Measurements from ENCODE around the gene MXI1.

Gene MXI1

DNA sequence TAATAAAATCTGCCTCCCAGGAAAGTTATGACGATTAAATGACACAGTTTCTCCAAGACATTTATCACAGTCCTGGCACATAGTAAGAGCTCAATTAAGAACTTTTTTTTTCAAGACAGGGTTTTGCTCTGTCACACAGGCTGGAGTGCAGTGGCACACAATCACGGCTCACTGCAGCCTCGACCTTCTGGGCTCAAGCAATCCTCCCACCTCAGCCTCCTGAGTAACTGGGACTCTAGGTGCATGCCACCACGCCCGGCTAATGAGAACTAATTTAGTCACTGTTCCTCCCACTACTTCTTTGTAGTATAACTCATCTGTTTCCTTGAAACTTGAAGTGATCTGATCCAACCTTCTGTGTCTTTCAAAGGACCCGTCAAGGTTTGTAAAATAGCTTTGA is 42.2 kb upstream of the MXI1 start:
- no peak overlapping the region for H3K27ac ChIP-seq (ENCODE audit: low read depth, low read length)
- H4K20me1 ChIP-seq (ENCODE audit: control insufficient read depth, insufficient read depth, low read depth, low read length): no peaks in the 10 kb centered on the region
- H3K4me2 ChIP-seq (ENCODE audit: low read length): no peak overlapping the region
- H3K4me1 ChIP-seq (ENCODE audit: control insufficient read depth, low read length): no peaks in the 10 kb centered on the region
- TF ChIP-seq, protein P1, sequence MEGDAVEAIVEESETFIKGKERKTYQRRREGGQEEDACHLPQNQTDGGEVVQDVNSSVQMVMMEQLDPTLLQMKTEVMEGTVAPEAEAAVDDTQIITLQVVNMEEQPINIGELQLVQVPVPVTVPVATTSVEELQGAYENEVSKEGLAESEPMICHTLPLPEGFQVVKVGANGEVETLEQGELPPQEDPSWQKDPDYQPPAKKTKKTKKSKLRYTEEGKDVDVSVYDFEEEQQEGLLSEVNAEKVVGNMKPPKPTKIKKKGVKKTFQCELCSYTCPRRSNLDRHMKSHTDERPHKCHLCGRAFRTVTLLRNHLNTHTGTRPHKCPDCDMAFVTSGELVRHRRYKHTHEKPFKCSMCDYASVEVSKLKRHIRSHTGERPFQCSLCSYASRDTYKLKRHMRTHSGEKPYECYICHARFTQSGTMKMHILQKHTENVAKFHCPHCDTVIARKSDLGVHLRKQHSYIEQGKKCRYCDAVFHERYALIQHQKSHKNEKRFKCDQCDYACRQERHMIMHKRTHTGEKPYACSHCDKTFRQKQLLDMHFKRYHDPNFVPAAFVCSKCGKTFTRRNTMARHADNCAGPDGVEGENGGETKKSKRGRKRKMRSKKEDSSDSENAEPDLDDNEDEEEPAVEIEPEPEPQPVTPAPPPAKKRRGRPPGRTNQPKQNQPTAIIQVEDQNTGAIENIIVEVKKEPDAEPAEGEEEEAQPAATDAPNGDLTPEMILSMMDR (IDR thresholded peaks at IDR 0.05; ENCODE audit: low read depth, low read length, poor library complexity, severe bottlenecking): no peak
- no peak for TF ChIP-seq EZH2phosphoT487 (IDR thresholded peaks at IDR 0.05; ENCODE audit: borderline replicate concordance, low read length)
- H3K27me3 ChIP-seq (ENCODE audit: control insufficient read depth, low read length): peaks cover 72% of the 10 kb centered on the region
- no peak overlapping the region for H3K4me3 ChIP-seq (ENCODE audit: low read length)
- H3K9me3 ChIP-seq (ENCODE audit: control insufficient read depth, insufficient read depth, low read length): peaks cover 5% of the 10 kb centered on the region; the same call in 1 of the 2 replicates
- no peaks in the 10 kb centered on the region for H3F3A ChIP-seq (ENCODE audit: control insufficient read depth, insufficient read depth)
- no peaks in the 10 kb centered on the region for H3K36me3 ChIP-seq (ENCODE audit: control insufficient read depth, low read length)
- H3K9me2 ChIP-seq (replicated peaks; ENCODE audit: control insufficient read depth, low read length): no peaks in the 10 kb centered on the region
- H3K79me2 ChIP-seq (ENCODE audit: control insufficient read depth, low read length): no peaks in the 10 kb centered on the region

DNA sequence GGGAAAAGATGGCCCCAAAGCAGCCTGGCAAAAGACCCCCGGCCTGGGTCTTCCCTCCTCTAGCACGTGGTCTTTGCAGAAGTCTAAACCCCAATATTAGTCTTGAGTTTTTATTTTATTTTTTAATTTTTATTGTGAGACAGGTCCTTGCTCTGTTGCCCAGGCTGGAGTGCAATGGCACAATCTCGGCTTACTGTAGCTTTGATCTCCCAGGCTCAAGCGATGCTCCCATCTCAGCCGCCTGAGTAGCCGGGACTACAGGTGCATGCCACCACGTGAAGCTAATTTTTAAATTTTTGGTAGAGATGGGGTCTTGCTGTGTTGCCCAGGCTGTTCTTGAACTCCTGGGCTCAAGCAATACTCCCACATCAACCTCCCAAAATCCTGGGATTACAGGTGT is 40.3 kb upstream of the MXI1 start:
- no peak overlapping the region for H3K27ac ChIP-seq (ENCODE audit: low read depth, low read length)
- H3K4me1 ChIP-seq (ENCODE audit: control insufficient read depth, low read length): no peaks in the 10 kb centered on the region
- H3K36me3 ChIP-seq (ENCODE audit: control insufficient read depth, low read length): no peaks in the 10 kb centered on the region
- H3K9me3 ChIP-seq (ENCODE audit: control insufficient read depth, insufficient read depth, low read length): no peaks in the 10 kb centered on the region
- H3F3A ChIP-seq (ENCODE audit: control insufficient read depth, insufficient read depth): no peaks in the 10 kb centered on the region
- no peak overlapping the region for H3K4me2 ChIP-seq (ENCODE audit: low read length)
- no peaks in the 10 kb centered on the region for H3K79me2 ChIP-seq (ENCODE audit: control insufficient read depth, low read length)
- TF ChIP-seq, protein P1 (IDR thresholded peaks at IDR 0.05; ENCODE audit: low read depth, low read length, poor library complexity, severe bottlenecking): no peak
- TF ChIP-seq EZH2phosphoT487 (IDR thresholded peaks at IDR 0.05; ENCODE audit: borderline replicate concordance, low read length): no peak
- H3K9me2 ChIP-seq (replicated peaks; ENCODE audit: control insufficient read depth, low read length): no peaks in the 10 kb centered on the region
- peaks cover 79% of the 10 kb centered on the region for H3K27me3 ChIP-seq (ENCODE audit: control insufficient read depth, low read length)
- no peaks in the 10 kb centered on the region for H4K20me1 ChIP-seq (ENCODE audit: control insufficient read depth, insufficient read depth, low read depth, low read length)
- no peak overlapping the region for H3K4me3 ChIP-seq (ENCODE audit: low read length)

DNA sequence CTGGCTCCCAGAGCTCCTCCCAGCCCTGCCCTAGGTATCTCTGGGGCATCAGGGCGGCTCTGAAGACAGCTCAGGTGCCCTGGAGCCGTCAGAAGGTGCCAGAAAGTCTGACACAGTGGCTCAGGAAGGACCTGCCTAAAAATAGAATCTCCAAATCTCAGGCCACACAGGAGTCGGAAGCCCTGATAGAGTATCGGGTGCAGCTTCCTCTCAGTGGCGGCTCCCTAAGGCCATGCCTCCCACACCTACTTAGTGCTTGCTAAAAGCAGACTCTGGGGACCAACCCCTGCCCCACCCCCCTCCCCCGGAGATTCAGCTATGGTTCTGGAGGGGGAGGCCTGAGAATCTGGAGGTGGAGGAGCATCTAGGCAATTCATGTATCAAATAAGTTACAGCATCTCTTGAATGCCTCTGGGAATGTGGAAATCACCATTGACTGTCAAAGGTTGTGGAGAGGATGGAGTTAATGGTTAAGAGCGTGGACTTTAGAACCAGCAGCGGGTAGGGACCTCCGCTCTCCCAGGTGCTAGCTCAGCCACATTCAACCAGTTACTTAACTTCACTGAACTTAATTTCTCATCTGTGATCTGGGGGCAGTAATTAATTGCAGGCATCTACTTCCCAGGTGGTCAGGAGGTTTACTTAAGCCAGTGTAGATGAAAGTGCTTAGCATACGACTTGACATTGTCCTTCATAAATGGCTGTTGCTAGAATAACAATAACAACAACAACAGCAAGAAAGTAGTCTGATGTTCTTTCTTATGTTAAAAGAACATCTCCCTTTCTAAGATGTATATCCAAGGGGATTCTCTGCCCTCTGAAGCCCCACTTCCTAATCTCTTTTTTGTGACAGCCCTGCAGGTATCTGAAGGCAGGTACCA is 38.6 kb upstream of the MXI1 start:
- Histone ChIP-seq H3F3A (ENCODE audit: control insufficient read depth, insufficient read depth) (no peaks in the 10 kb centered on the region), H3K4me2 (ENCODE audit: low read length) (0 out of 2 replicates have a peak overlapping the region, but pooled peaks have one; percentile 4), H3K27me3 (ENCODE audit: control insufficient read depth, low read length) (peaks cover 70% of the 10 kb centered on the region), H3K4me3 (ENCODE audit: low read length) (no peak overlapping the region), H3K36me3 (ENCODE audit: control insufficient read depth, low read length) (no peaks in the 10 kb centered on the region), H4K20me1 (ENCODE audit: control insufficient read depth, insufficient read depth, low read depth, low read length) (no peaks in the 10 kb centered on the region), H3K4me1 (ENCODE audit: control insufficient read depth, low read length) (no peaks in the 10 kb centered on the region), H3K9me3 (ENCODE audit: control insufficient read depth, insufficient read depth, low read length) (no peaks in the 10 kb centered on the region), H3K27ac (ENCODE audit: low read depth, low read length) (no peak overlapping the region), H3K9me2 (replicated peaks; ENCODE audit: control insufficient read depth, low read length) (no peaks in the 10 kb centered on the region), H3K79me2 (ENCODE audit: control insufficient read depth, low read length) (no peaks in the 10 kb centered on the region)
- no peak for TF ChIP-seq EZH2phosphoT487 (IDR thresholded peaks at IDR 0.05; ENCODE audit: borderline replicate concordance, low read length)

DNA sequence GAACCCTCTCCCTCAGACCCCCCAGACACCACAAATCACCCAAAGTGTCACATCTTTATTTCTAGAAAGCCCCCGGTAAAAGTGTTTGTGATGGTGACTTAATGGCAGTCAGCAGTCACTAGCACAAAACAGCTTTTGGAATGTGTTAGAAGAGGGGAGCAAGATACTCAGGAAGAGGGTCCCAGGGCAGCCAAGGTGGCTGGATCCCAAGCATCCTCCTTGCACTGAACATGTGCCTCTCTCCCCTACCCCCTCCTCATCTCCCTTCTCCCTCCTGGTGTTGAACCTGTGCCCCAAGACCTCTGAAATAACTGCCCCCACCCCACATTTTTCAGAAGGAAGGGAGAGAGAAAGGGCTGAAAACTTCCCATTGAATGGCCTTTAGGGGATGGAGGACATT is 37.8 kb upstream of the MXI1 start:
- no peak overlapping the region for H3K4me3 ChIP-seq (ENCODE audit: low read length)
- H3K27me3 ChIP-seq (ENCODE audit: control insufficient read depth, low read length): peaks cover 68% of the 10 kb centered on the region
- H3K9me3 ChIP-seq (ENCODE audit: control insufficient read depth, insufficient read depth, low read length): no peaks in the 10 kb centered on the region

More for the DNA sequence above, 37.8 kb upstream of the MXI1 start:
- H3K36me3 ChIP-seq (ENCODE audit: control insufficient read depth, low read length): no peaks in the 10 kb centered on the region
- TF ChIP-seq EZH2phosphoT487 (IDR thresholded peaks at IDR 0.05; ENCODE audit: borderline replicate concordance, low read length): no peak
- TF ChIP-seq, protein P1 (IDR thresholded peaks at IDR 0.05; ENCODE audit: low read depth, low read length, poor library complexity, severe bottlenecking): no peak
- no peak overlapping the region for H3K4me2 ChIP-seq (ENCODE audit: low read length)
- no peaks in the 10 kb centered on the region for H3F3A ChIP-seq (ENCODE audit: control insufficient read depth, insufficient read depth)
- no peaks in the 10 kb centered on the region for H3K79me2 ChIP-seq (ENCODE audit: control insufficient read depth, low read length)
- no peak overlapping the region for H3K27ac ChIP-seq (ENCODE audit: low read depth, low read length)
- H3K4me1 ChIP-seq (ENCODE audit: control insufficient read depth, low read length): no peaks in the 10 kb centered on the region
- H3K9me2 ChIP-seq (replicated peaks; ENCODE audit: control insufficient read depth, low read length): no peaks in the 10 kb centered on the region
- no peaks in the 10 kb centered on the region for H4K20me1 ChIP-seq (ENCODE audit: control insufficient read depth, insufficient read depth, low read depth, low read length)
